SK-N-SH treated with all-trans-retinoic acid at 6 μM for 48 hours (cell line): ENCODE measurements around the gene DVL3.
A peak's percentile ranks its signal among the peaks of the same experiment; 100 is the strongest.

Experiments
- ATAC-seq: fragments of 200-7000 bp; cut with Tn5 transposase; 3 replicates; pipeline ENCODE4 v1.9.1; 2020; ENCODE audit warnings: mild to moderate bottlenecking, moderate library complexity
- ARNTL ChIP-seq: fragments of 450-650 bp; formaldehyde crosslinking; IDR thresholded peaks from 2 replicates; pipeline ENCODE4 v1.5.0; 2020; ENCODE audit warnings: low read depth, mild to moderate bottlenecking, moderate library complexity, borderline replicate concordance
- BACH2 ChIP-seq: fragments of 250-450 bp; sonication (Bioruptor Pico); IDR thresholded peaks from 2 replicates; pipeline ENCODE4 v1.9.0; 2021; ENCODE audit warnings: mild to moderate bottlenecking, borderline replicate concordance
- CSDC2 ChIP-seq: fragments of 250-450 bp; sonication (Bioruptor Pico); IDR thresholded peaks from 2 replicates; pipeline ENCODE4 v1.5.0; 2020; ENCODE audit warnings: mild to moderate bottlenecking, moderate library complexity
- ESRRG ChIP-seq: fragments of 250-450 bp; sonication (Bioruptor Pico); IDR thresholded peaks from 2 replicates; pipeline ENCODE4 v1.6.1; 2021; ENCODE audit warnings: mild to moderate bottlenecking
- GLIS3 ChIP-seq: fragments of 250-450 bp; sonication (Bioruptor Pico); IDR thresholded peaks from 2 replicates; pipeline ENCODE4 v1.5.0; 2020; ENCODE audit warnings: mild to moderate bottlenecking, moderate library complexity
- ISL1 ChIP-seq: fragments of 250-450 bp; sonication (Bioruptor Pico); IDR thresholded peaks from 2 replicates; pipeline ENCODE4 v2.1.2; 2022; ENCODE audit warnings: mild to moderate bottlenecking, moderate library complexity
- OSR1 ChIP-seq: fragments of 250-450 bp; sonication (Bioruptor Pico); IDR thresholded peaks from 2 replicates; pipeline ENCODE4 v1.8.0; 2022; ENCODE audit warnings: moderate library complexity, mild to moderate bottlenecking, inconsistent platforms
- PPARA ChIP-seq: fragments of 250-450 bp; sonication (Bioruptor Pico); IDR thresholded peaks from 2 replicates; pipeline ENCODE4 v1.5.0; 2020; ENCODE audit warnings: mild to moderate bottlenecking, borderline replicate concordance
- RARB ChIP-seq: fragments of 250-450 bp; sonication (Bioruptor Pico); IDR thresholded peaks from 2 replicates; pipeline ENCODE4 v1.8.0; 2021; ENCODE audit warnings: mild to moderate bottlenecking, moderate library complexity
- ZC3H10 ChIP-seq: fragments of 250-450 bp; sonication (Bioruptor Pico); IDR thresholded peaks from 2 replicates; pipeline ENCODE4 v1.5.1; 2021; ENCODE audit warnings: mild to moderate bottlenecking, moderate library complexity
- ZFP3 ChIP-seq: fragments of 250-450 bp; sonication (Bioruptor Pico); IDR thresholded peaks from 2 replicates; pipeline ENCODE4 v1.5.0; 2020; ENCODE audit warnings: mild to moderate bottlenecking, moderate library complexity
- ZFP30 ChIP-seq: fragments of 450-650 bp; formaldehyde crosslinking; IDR thresholded peaks from 2 replicates; pipeline ENCODE4 v1.5.0; 2022; ENCODE audit warnings: mild to moderate bottlenecking, moderate library complexity
- ZNF70 ChIP-seq: fragments of 450-650 bp; formaldehyde crosslinking; IDR thresholded peaks from 2 replicates; pipeline ENCODE4 v1.5.0; 2020; ENCODE audit warnings: mild to moderate bottlenecking, moderate library complexity
- ZNF8 ChIP-seq: fragments of 450-650 bp; formaldehyde crosslinking; IDR thresholded peaks from 2 replicates; pipeline ENCODE4 v1.5.0; 2020; ENCODE audit warnings: mild to moderate bottlenecking, moderate library complexity
- TF ChIP-seq, protein P1 (sequence below): fragments of 250-450 bp; sonication (Bioruptor Pico); IDR thresholded peaks from 2 replicates; pipeline ENCODE4 v1.5.0; 2020; ENCODE audit warnings: mild to moderate bottlenecking, moderate library complexity
- TF ChIP-seq, protein P2 (sequence below): fragments of 250-450 bp; sonication (Bioruptor Pico); IDR thresholded peaks from 2 replicates; pipeline ENCODE4 v1.5.1; 2021; ENCODE audit warnings: mild to moderate bottlenecking, moderate library complexity
- TF ChIP-seq, protein P3 (sequence below): fragments of 250-450 bp; sonication (Bioruptor Pico); IDR thresholded peaks from 2 replicates; pipeline ENCODE4 v1.8.0; 2020; ENCODE audit warnings: mild to moderate bottlenecking, moderate library complexity, borderline replicate concordance
- TF ChIP-seq, protein P4 (sequence below): fragments of 250-450 bp; sonication (Bioruptor Pico); IDR thresholded peaks from 2 replicates; pipeline ENCODE4 v1.5.1; 2020; ENCODE audit warnings: low read depth, mild to moderate bottlenecking, moderate library complexity

Gene DVL3

DNA sequence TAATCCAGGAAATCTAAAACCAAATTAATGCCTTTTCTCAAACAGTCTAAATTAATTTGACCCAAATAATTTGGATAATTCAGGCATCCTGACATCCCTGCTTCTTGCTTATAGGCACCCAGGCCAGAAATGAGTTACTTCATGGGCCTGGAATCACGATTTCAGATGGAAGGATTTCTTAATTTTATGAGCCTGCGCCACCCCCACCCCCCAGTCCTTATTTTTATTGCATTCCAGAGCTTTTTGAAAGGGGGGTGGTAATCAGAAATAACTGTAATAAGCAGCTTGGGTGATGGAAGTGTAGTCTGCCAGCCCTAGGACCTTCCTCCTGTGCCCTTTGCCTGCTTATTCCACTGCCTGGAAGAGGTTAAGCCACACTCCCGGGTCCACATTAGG is 20.8 kb downstream of the DVL3 start:
- ATAC-seq = peak; percentile 13
- TF ChIP-seq, protein P1, sequence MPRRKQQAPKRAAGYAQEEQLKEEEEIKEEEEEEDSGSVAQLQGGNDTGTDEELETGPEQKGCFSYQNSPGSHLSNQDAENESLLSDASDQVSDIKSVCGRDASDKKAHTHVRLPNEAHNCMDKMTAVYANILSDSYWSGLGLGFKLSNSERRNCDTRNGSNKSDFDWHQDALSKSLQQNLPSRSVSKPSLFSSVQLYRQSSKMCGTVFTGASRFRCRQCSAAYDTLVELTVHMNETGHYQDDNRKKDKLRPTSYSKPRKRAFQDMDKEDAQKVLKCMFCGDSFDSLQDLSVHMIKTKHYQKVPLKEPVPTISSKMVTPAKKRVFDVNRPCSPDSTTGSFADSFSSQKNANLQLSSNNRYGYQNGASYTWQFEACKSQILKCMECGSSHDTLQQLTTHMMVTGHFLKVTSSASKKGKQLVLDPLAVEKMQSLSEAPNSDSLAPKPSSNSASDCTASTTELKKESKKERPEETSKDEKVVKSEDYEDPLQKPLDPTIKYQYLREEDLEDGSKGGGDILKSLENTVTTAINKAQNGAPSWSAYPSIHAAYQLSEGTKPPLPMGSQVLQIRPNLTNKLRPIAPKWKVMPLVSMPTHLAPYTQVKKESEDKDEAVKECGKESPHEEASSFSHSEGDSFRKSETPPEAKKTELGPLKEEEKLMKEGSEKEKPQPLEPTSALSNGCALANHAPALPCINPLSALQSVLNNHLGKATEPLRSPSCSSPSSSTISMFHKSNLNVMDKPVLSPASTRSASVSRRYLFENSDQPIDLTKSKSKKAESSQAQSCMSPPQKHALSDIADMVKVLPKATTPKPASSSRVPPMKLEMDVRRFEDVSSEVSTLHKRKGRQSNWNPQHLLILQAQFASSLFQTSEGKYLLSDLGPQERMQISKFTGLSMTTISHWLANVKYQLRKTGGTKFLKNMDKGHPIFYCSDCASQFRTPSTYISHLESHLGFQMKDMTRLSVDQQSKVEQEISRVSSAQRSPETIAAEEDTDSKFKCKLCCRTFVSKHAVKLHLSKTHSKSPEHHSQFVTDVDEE = no peak
- no peak for TF ChIP-seq OSR1 (CRISPR knock-in tag)

DNA sequence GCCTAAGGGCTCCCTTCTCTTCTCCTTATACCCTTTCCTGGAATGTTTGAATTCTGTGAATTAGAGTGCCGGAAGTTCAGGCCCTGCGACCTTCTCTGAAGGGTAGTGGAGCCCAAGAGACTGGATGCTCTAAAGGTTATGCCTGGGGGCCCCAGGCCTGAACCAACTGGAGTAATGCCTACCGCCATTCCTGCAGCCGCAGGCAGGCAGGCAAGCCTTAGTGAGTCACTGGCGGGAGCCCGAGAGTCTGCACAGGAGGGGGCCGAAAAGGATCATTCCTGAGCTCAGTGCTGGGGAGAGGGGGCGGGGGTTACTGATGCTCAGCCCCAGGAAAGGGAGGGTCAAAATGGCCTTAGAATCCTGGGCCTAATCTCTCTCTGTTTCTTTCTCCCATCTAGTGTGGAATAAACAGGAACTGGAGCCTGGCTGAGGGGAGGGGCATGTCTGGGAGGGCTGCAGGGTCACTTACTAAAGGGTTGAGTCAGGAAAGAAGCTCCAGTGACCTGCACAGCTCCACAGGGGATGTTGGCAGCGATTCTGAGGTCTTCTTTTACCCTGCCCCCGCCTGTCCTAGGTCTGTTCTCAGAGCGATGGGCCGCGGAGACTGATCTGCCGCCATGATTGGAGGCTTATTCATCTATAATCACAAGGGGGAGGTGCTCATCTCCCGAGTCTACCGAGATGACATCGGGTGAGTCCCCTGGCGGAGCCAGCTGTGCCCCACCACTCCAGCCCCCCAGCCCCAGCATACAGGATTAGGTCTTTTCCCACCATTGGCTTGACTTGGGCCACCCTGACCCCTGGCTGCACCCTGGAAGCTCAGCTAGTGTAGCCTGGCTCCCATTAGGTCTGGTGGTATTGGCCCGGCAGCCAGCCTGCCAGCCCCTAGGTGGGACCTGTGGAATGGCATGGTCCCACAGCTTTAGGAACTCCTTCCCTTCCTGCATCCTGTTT is 21.5 kb downstream of the DVL3 start:
- peak; percentile 86 for ATAC-seq
- no peak for TF ChIP-seq ZNF8 (CRISPR knock-in tag)
- no peak for TF ChIP-seq PPARA (CRISPR knock-in tag)
- TF ChIP-seq, protein P2, sequence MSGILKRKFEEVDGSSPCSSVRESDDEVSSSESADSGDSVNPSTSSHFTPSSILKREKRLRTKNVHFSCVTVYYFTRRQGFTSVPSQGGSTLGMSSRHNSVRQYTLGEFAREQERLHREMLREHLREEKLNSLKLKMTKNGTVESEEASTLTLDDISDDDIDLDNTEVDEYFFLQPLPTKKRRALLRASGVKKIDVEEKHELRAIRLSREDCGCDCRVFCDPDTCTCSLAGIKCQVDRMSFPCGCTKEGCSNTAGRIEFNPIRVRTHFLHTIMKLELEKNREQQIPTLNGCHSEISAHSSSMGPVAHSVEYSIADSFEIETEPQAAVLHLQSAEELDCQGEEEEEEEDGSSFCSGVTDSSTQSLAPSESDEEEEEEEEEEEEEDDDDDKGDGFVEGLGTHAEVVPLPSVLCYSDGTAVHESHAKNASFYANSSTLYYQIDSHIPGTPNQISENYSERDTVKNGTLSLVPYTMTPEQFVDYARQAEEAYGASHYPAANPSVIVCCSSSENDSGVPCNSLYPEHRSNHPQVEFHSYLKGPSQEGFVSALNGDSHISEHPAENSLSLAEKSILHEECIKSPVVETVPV (CRISPR knock-in tag) = no peak
- TF ChIP-seq ZC3H10 (CRISPR knock-in tag) = no peak
- no peak for TF ChIP-seq RARB
- TF ChIP-seq, protein P3, sequence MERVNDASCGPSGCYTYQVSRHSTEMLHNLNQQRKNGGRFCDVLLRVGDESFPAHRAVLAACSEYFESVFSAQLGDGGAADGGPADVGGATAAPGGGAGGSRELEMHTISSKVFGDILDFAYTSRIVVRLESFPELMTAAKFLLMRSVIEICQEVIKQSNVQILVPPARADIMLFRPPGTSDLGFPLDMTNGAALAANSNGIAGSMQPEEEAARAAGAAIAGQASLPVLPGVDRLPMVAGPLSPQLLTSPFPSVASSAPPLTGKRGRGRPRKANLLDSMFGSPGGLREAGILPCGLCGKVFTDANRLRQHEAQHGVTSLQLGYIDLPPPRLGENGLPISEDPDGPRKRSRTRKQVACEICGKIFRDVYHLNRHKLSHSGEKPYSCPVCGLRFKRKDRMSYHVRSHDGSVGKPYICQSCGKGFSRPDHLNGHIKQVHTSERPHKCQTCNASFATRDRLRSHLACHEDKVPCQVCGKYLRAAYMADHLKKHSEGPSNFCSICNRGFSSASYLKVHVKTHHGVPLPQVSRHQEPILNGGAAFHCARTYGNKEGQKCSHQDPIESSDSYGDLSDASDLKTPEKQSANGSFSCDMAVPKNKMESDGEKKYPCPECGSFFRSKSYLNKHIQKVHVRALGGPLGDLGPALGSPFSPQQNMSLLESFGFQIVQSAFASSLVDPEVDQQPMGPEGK = peak; percentile 59; the same call in 1 of the 2 replicates

DNA sequence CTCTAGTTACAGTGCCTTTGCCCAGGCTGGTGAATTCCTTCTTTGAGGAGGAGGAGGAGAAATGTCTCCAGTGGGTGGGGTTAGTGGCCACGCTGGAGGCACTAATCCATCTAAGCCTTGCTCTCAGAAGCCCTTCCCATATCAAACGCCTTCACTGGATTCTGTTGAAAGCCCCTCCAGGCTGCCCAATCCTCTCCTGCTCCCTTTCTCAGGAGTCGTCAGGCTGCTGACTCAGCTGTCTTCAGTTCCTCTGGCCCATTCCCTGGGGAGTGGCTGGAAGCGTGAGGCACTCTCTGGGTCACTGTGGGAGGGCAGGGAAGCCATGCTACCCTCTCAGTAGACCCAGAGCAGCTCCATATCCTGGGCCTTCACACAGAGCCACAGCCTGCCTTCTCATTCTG is 22.2 kb downstream of the DVL3 start:
- ATAC-seq = no peak
- TF ChIP-seq OSR1 (CRISPR knock-in tag) (no peak), ESRRG (CRISPR knock-in tag) (no peak), ZC3H10 (CRISPR knock-in tag) (no peak)

DNA sequence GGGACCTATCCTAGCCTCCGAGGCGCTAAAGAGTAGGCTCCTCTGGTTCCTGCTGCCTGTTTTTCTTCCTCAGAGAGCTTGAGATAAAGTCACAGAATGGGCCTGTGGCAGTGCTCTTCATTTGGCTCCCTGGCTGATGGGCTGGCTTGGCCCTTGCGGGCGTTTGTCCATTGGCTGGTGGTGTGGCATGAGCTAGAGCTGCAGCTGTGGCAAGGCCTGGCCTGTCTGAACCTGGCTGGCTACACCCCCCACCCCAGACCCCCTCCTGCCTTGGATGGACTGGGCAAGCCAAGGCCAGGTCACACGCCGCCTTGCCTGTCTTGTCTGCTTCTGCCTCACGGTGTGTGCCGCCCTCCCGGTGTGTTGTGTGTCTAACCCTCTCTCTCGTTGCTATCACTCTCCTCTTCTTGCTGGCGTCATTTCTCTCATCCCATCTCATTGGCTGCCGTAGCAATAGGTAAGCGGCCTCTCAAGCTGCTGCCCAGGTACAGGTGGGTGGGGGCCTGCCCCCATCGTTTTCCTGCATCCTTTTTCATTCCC is 22.7 kb downstream of the DVL3 start:
- no peak for TF ChIP-seq ARNTL (CRISPR knock-in tag)
- TF ChIP-seq, protein P4, sequence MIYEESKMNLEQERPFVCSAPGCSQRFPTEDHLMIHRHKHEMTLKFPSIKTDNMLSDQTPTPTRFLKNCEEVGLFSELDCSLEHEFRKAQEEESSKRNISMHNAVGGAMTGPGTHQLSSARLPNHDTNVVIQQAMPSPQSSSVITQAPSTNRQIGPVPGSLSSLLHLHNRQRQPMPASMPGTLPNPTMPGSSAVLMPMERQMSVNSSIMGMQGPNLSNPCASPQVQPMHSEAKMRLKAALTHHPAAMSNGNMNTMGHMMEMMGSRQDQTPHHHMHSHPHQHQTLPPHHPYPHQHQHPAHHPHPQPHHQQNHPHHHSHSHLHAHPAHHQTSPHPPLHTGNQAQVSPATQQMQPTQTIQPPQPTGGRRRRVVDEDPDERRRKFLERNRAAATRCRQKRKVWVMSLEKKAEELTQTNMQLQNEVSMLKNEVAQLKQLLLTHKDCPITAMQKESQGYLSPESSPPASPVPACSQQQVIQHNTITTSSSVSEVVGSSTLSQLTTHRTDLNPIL = no peak
- no peak for TF ChIP-seq GLIS3
- no peak for ATAC-seq

DNA sequence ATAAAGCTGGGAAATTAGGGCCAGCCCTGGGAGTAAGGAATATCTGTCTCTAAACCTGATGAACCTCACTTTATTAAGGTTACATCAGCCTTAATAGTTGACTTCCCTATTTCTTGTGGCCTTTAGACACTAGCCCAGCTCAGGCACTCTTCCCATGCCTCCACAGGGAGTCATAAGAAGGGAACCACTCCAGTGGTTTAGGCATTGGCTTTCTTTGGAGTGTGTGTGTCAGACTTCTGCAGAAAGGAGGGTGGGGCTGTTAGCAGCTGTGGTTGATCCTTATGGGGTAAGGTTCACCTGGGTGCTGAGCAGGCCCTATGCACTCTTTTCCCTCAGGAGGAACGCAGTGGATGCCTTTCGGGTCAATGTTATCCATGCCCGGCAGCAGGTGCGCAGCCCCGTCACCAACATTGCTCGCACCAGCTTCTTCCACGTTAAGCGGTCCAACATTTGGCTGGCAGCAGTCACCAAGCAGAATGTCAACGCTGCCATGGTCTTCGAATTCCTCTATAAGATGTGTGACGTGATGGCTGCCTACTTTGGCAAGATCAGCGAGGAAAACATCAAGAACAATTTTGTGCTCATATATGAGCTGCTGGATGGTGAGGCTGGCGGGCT is 23.5 kb downstream of the DVL3 start:
- no peak for ATAC-seq
- TF ChIP-seq ZNF8 (CRISPR knock-in tag) = no peak
- TF ChIP-seq, protein P3 = no peak
- TF ChIP-seq ZNF70 (CRISPR knock-in tag) = no peak
- TF ChIP-seq, protein P4 = no peak
- no peak for TF ChIP-seq ZFP30 (CRISPR knock-in tag)
- no peak for TF ChIP-seq BACH2
- no peak for TF ChIP-seq ZFP3 (CRISPR knock-in tag)
- TF ChIP-seq ISL1 (CRISPR knock-in tag) = no peak
- TF ChIP-seq, protein P1 = no peak
- TF ChIP-seq PPARA (CRISPR knock-in tag) = no peak
- TF ChIP-seq ZC3H10 (CRISPR knock-in tag) = no peak
- TF ChIP-seq ARNTL (CRISPR knock-in tag) = no peak
- no peak for TF ChIP-seq CSDC2 (CRISPR knock-in tag)
- TF ChIP-seq OSR1 (CRISPR knock-in tag) = no peak
